ENCODE measurements around the gene CZIB.

- TF ChIP-seq CTCF (conservative IDR thresholded peaks at IDR 0.05; ENCODE audit: low read depth, low read length), result no peak
- no peak for TF ChIP-seq EZH2 (IDR thresholded peaks at IDR 0.05; ENCODE audit: borderline replicate concordance, low read depth, low read length, poor library complexity, severe bottlenecking)
These were observed 17.0 kb downstream of the CZIB start for GRCh38 chr1:53203466-53203865.

Data from A673 (cell line).